NAMALWA (cell line): ENCODE measurements around the gene LCAT.
"Not testable (repeated sequence)": the region's sequence is repeated elsewhere in the genome, so short reads cannot be mapped to it uniquely, and the experiment has no call there.

Experiments
- DNase-seq: peaks from one replicate; pipeline ENCODE4 v3.0.0-alpha.2; 2015; ENCODE audit warnings: low spot score

The LCAT gene

DNA sequence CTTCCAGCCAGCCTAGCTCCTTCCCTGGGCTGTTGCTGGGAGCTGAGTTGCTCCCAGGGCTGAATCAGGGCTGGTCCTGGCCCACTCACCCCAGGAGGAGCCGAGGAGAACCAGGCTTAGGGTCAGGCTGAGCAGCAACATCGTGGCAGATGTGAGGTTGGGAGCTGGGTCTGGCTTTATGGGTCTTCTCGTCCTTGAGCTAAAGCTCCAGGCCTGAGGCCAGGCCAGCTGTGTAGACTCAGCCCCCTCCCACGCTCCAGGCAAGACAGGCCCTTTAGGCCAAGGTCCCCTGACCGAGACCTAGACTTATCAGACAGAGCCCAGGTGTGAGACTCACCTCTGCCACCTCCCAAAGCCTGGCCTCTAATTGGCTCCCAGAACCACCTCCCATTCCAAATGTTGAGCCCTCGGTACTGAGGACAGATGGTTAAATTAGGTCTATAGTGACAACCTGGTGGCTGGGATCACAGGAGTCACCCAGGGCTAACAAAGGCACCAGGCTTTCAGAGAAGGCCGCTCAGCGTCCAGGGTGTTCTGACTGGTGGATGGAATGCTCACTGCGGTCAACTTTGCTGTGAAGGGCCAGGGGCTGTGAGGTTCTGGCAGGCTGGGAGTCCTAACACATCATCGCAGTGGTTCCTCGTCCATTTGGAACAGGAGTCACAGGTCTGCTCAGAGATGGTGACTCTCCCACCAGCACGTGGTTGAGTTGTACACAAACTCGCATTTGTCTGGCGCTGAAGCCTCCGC, 12.0 kb downstream of the LCAT start, which contains the start of gene CTRL:
TSS of gene CTRL (minus strand) at position 151 of the 750 bp plus-strand sequence. CDS start at position 141, 10 bp downstream.
- DNase-seq, result no peak

DNA sequence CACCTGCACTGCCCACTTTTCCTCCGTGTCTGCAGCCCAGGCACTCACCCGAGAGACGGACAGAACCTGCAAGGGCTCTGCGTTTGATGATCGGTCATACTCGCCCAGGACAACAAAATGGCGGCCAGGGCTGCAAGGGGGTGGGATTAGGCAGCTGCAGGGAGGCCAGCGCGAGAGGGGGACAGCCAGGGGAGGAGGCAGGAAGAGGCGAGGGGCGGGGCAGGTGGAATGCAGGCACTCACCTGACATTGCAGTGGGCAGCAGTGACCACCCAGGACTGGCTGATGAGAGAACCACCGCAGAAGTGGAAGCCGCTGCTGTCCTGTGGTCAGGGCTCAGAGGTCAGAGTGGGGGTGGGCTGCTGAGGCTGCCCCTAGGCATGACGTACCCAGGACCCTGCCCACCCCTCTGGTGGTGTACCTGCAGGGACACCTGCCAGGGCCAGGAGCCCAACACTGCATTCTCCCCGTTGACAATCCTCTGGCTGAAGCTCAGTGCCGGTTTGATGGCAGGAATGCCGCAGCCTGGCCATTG, 13.2 kb downstream of the LCAT start:
- DNase-seq, result no peak

DNA sequence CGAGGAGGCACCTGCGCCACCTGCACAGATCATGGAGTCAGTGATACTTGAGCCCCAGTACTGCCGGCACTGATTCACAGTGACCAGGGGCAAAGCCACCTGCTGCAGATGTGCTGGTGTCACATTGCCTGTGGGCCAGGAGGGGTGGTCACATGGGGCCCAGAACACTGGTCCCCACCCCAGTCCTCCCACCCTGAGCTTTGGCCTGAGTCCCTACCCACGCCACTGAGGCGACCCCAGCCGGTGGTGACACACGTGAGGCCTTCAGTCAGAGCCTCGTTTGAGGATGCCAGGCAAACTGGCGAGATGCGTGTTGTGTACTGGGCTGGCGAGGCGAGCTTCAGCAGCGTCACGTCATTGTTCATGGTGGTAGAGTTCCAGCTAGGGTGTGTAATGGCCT, 13.7 kb downstream of the LCAT start:
- DNase-seq, result no peak

DNA sequence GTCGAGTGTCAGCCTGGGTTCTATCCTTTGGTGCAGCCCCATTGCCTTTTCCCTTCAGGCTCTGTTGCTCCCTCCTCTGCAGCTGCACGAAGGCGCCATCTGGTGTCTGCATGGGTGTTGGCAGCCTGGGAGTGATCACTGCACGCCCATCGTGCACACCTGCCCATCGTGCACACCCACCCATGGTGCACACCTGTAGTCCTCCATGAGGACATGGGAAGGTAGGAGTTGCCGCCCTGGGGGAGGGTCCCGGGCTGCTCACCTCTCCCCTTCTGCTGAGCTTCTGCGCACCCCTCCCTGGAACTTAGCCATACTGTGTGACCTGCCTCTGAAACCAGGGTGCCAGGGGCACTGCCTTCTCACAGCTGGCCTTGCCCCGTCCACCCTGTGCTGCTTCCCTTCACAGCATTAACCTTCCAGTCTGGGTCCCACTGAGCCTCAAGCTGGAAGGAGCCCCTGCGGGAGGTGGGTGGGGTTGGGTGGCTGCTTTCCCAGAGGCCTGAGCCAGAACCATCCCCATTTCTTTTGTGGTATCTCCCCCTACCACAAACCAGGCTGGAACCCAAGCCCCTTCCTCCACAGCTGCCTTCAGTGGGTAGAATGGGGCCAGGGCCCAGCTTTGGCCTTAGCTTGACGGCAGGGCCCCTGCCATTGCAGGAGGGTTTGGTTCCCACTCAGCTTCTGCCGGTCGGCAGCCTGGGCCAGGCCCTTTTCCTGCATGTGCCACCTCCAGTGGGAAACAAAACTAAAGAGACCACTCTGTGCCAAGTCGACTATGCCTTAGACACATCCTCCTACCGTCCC, 15.2 kb downstream of the LCAT start:
- peak; percentile 86 for DNase-seq

- no peak for DNase-seq
These were observed 15.8 kb downstream of the LCAT start for GRCh38 chr16:67928147-67928546.

GRCh38 chr16:67927131-67927941, 16.6 kb downstream of the LCAT start:
- DNase-seq, result no peak

GRCh38 chr16:67926181-67926750, 17.7 kb downstream of the LCAT start:
- DNase-seq, result peak; percentile 45

- no peak for DNase-seq
These were observed 19.6 kb downstream of the LCAT start for GRCh38 chr16:67924140-67924906.

DNA sequence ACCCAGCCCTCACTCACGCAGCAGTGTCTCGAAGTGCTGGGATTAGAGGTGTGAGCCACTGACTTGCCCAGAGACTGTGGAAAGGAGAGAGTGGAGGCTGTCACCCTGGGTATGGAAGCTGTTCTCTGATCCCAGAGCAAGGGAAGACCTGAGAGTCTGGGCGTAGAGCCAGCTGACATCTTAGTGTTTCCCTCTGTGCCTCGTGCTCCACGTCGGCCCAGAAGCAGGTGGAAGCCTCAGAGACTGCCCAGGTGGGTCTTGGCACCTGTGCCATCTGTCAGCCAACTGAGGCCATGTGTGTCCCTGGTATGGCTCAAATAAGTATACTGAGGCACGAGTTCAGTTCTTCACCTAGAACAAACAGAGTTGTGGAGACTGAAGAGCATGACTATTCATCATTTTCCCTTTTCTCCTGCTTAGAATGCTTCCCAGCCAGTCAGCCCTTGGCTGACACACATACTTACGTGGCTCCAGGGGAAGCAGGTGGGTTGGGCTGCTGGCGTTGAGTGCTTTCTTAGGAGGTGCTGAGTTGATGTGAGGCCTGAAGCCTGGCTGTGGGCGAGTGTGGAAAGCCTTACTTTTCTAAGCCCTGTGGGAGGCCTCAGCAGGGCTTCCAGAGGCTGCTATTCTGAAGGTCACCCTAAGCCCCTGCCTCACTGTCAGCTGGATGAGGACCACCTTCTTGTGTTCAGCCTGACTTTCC, 20.4 kb downstream of the LCAT start:
- DNase-seq, result no peak

- no peak for DNase-seq
These were observed 21.2 kb downstream of the LCAT start for GRCh38 chr16:67922740-67923139.

- no peak for DNase-seq
These were observed 21.7 kb downstream of the LCAT start for GRCh38 chr16:67922221-67922620.

GRCh38 chr16:67919622-67920221, 24.2 kb downstream of the LCAT start:
- no peak for DNase-seq

- DNase-seq, result no peak
These were observed 26.1 kb downstream of the LCAT start for GRCh38 chr16:67917852-67918236.

DNA sequence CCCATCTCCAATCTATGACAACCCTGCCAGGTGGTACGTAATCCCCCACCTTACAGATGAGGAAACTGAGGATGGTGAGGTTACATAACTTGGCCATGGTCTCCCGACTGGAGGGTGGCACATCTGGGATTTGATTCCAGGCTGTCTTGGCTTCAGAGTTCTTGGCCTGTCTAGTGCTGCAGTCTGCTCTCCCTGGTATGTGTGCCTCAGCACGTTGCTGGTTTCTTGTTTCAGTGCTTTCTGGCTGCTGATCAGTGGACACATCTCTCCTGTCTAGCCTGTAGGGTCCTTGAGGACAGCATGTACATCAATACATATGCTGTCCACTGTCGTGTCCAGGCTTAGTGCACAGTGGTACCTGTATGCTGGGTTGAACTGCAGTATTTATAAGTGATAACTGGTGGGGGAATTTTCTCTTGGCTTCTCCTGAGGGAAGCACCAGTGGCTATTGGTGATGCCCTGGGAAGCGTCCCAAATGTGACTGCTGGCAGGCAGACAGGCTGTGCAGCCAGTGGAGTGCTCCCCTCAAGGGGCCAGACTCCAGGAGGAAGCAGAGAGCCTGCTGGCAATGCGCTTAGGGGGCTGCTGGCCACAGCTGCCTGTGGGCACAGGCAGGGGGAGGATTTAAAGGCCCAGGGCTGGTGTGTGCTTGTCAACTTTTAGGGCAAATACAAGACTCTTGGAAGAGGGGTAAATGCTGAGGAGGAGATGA, 26.6 kb downstream of the LCAT start:
- no peak for DNase-seq

- no peak for DNase-seq
These were observed 27.8 kb downstream of the LCAT start for GRCh38 chr16:67915831-67916723.

DNA sequence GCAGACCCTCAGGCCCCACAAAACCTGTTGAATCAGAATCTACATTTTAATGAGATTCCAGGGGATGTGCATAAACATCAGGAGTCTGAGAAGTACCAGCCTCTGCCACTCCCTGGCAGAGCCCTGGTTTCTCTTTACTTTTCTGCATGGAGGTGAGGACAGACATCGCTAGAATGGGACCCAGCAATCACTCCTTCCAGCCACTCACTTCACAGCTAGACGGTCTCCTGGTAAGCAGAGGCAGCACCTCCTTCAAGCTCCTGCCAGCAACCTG, 28.5 kb downstream of the LCAT start:
- DNase-seq, result not testable (repeated sequence)

- DNase-seq, result no peak
These were observed 29.0 kb downstream of the LCAT start for GRCh38 chr16:67914758-67915495.

DNA sequence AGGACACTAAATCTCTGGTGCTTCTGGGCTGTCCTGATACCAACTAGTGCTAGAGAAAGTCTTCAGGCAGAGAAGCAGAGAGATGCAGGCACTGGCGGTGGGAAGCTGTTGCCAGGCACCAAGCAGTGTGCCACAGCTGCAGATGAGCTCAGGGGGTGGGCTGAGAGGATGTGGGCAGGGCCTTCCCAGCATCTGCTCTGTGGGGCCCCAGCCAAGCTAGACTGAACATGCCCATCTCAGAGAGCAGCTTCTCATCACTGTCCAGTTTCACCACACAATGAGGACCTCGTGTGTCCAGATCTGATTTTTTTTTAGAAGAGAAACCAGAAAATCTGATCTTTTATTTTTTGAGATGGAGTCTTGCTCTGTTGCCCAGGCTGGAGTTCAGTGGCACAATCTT, 33.8 kb downstream of the LCAT start:
- peak; percentile 62 for DNase-seq
